GM23248 (cell line): ENCODE results near the gene MRPL10. TPM values are rescaled to one million over a fixed set of nuclear protein-coding genes. Genes with fewer than 3 reads are reported as not detected.

ENCODE experiments used
- DNase-seq: peaks from one replicate; pipeline ENCODE4 v3.0.0-alpha.2; 2015
- H2AFZ ChIP-seq: fragments of 200-600 bp; sonication (generic); 2 replicates; pipeline ENCODE4 v1.6.1; 2016; ENCODE audit warnings: antibody characterized with exemption
- H3F3A ChIP-seq: fragments of 200-600 bp; sonication (generic); 2 replicates; pipeline ENCODE4 v1.6.1; 2016; ENCODE audit warnings: mild to moderate bottlenecking, antibody characterized with exemption, mixed run types; ENCODE audit not compliant: insufficient read depth
- H3K27ac ChIP-seq: fragments of 200-600 bp; sonication (generic); 2 replicates; pipeline ENCODE4 v1.5.1; 2016; ENCODE audit warnings: mild to moderate bottlenecking
- H3K27me3 ChIP-seq: fragments of 200-600 bp; sonication (generic); replicated peaks from 2 replicates; pipeline ENCODE4 v1.6.1; 2016; ENCODE audit warnings: mild to moderate bottlenecking; ENCODE audit not compliant: insufficient read depth
- H3K36me3 ChIP-seq: fragments of 200-600 bp; sonication (generic); 2 replicates; pipeline ENCODE4 v1.6.1; 2016; ENCODE audit warnings: low read depth, mild to moderate bottlenecking
- H3K4me1 ChIP-seq: fragments of 200-600 bp; sonication (generic); 2 replicates; pipeline ENCODE4 v1.6.1; 2016; ENCODE audit warnings: mild to moderate bottlenecking; ENCODE audit not compliant: insufficient read depth
- H3K4me2 ChIP-seq: fragments of 200-600 bp; sonication (generic); one replicate; pipeline ENCODE4 v1.6.1; 2016; ENCODE audit warnings: mild to moderate bottlenecking; ENCODE audit not compliant: unreplicated experiment
- H3K4me3 ChIP-seq: fragments of 200-600 bp; sonication (generic); 2 replicates; pipeline ENCODE4 v1.5.1; 2016; ENCODE audit warnings: mild to moderate bottlenecking
- H3K79me2 ChIP-seq: fragments of 200-600 bp; sonication (generic); 2 replicates; pipeline ENCODE4 v1.6.1; 2016; ENCODE audit warnings: mild to moderate bottlenecking; ENCODE audit not compliant: insufficient read depth
- H3K9ac ChIP-seq: fragments of 200-600 bp; sonication (generic); 2 replicates; pipeline ENCODE4 v1.6.1; 2016; ENCODE audit warnings: mild to moderate bottlenecking
- H3K9me2 ChIP-seq: fragments of 200-600 bp; sonication (generic); 2 replicates; pipeline ENCODE4 v1.6.1; 2016; ENCODE audit warnings: mixed run types, mild to moderate bottlenecking, moderate library complexity; ENCODE audit not compliant: insufficient read depth
- H3K9me3 ChIP-seq: fragments of 200-600 bp; sonication (generic); one replicate; pipeline ENCODE4 v1.6.1; 2017; ENCODE audit warnings: low read depth
- H4K20me1 ChIP-seq: fragments of 200-600 bp; sonication (generic); 2 replicates; pipeline ENCODE4 v1.6.0; 2016; ENCODE audit not compliant: insufficient read depth
- EZH2 ChIP-seq: fragments of 200-600 bp; sonication (generic); IDR thresholded peaks from 2 replicates; pipeline ENCODE4 v1.6.1; 2018; ENCODE audit warnings: antibody characterized with exemption, mild to moderate bottlenecking; ENCODE audit not compliant: insufficient read depth, poor library complexity, severe bottlenecking
- EZH2phosphoT487 ChIP-seq: fragments of 200-600 bp; sonication (generic); IDR thresholded peaks from 2 replicates; pipeline ENCODE4 v1.6.1; 2018; ENCODE audit warnings: antibody characterized with exemption, moderate library complexity, mild to moderate bottlenecking, low read depth; ENCODE audit not compliant: insufficient read depth
- WGBS, 2 experiments: methylation state at CpG; one replicate each; pipeline ENCODE4 v1.1.6; 2015 to 2017; ENCODE audit warnings: low lambda C conversion rate in 2 of 2, low coverage in 1 of 2; ENCODE audit errors: missing lambda C conversion rate in 2 of 2; 5-methylcytosine and 5-hydroxymethylcytosine counted together
- in situ Hi-C: fragments of 300-500 bp; cut with MboI; formaldehyde crosslinking; loops from 2 replicates; pipeline ENCODE4 v1.15.0; 2020
- polyA plus RNA-seq: library from polyadenylated mRNA; unstranded; fragments of >200 nt; fragmentation: Nextera tagmentation; extraction: Ambion mirVana; gene quantifications from 2 replicates; pipeline ENCODE4 v1.2.1, GENCODE V29; 2016
- total RNA-seq: library from RNA; depleted of rRNA; stranded (reverse); fragments of >200 nt; shearing (Covaris generic); gene quantifications from 2 replicates; pipeline ENCODE4 v1.2.3, GENCODE V29; 2014

MRPL10 gene
- total and polyA plus RNA-seq, 2 experiments from 2014 or later: 30.6 to 37.3 TPM

DNA sequence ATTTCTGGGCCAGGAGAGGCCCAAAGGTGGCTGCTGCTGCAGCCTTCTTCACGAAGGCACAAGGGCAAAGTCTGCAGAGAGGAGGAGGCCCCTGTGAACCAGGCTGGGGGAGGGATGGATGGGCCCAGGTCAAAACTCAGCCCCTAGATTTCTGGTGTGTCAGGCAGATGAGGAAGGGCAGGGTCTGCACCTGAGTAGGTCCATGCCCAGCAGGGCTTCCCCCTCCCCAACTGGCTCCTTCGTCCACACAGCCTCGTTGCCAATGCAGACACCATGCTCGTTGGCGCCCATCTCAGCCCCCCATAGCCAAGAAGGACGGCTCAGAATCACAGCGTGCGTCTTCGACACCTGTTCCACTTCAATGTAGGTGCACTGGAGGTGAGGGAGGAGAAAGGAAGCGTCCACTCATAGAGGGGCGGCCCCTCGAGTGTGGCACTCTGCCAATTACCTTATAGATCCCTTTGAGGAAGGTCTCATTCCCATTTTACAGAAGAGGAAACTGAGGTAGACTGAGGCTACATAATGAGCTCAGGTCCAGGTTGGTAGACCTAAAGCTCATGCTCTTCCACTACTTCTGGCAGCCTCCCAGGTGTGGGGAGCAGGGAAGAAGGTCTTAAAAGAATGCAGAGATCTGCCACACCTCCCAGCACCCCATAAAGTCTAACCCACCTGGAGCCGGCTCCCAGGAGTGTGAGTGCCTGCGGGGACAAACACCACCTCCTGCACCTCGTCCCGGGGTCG is 8.8 kb upstream of the MRPL10 start:
- Histone ChIP-seq H3K9me2 (no peaks in the 10 kb centered on the region), H3K79me2 (peaks cover 10% of the 10 kb centered on the region), H3K27me3 (no peaks in the 10 kb centered on the region), H3K27ac (no peak overlapping the region), H3K36me3 (no peaks in the 10 kb centered on the region), H3K4me1 (peaks cover 16% of the 10 kb centered on the region), H3K9ac (peak overlapping the region; percentile 79), H2AFZ (peak overlapping the region; percentile 96), H3K4me2 (peak overlapping the region; percentile 82), H3K4me3 (peak overlapping the region; percentile 92), H3K9me3 (no peaks in the 10 kb centered on the region), H4K20me1 (no peaks in the 10 kb centered on the region), H3F3A (no peaks in the 10 kb centered on the region)
- no peak for TF ChIP-seq EZH2
- TF ChIP-seq EZH2phosphoT487: no peak
- in situ Hi-C loops: loop anchor here (5.0 kb wide), 1 partner anchor 47 kb away; no protein-coding TSS in a partner anchor
- DNase-seq: no peak
- 49 to 50% methylated on average over 17 of the region's 17 CpGs for WGBS, 2 experiments

- Histone ChIP-seq H3K27ac (no peak overlapping the region), H3K79me2 (peaks cover 10% of the 10 kb centered on the region), H3K9me2 (no peaks in the 10 kb centered on the region), H2AFZ (no peak overlapping the region), H3K36me3 (no peaks in the 10 kb centered on the region), H3F3A (no peaks in the 10 kb centered on the region), H3K4me2 (no peak overlapping the region), H3K4me1 (peaks cover 16% of the 10 kb centered on the region), H4K20me1 (no peaks in the 10 kb centered on the region), H3K27me3 (no peaks in the 10 kb centered on the region), H3K9me3 (no peaks in the 10 kb centered on the region), H3K9ac (no peak overlapping the region), H3K4me3 (no peak overlapping the region)
- no peak for TF ChIP-seq EZH2
- no peak for TF ChIP-seq EZH2phosphoT487
- DNase-seq: no peak
- WGBS, 2 experiments: 84 to 86% methylated on average over 4 to 5 of the region's 5 CpGs
- in situ Hi-C loops: no loop called here
These were observed 7.7 kb upstream of the MRPL10 start for GRCh38 chr17:47839071-47839470.

GRCh38 chr17:47838636-47839035 is 7.3 kb upstream of the MRPL10 start:
- H3K27ac ChIP-seq: no peak overlapping the region
- no peak for DNase-seq
- in situ Hi-C loops: no loop called here
- no peaks in the 10 kb centered on the region for H3F3A ChIP-seq
- H3K4me3 ChIP-seq: no peak overlapping the region
- no peak overlapping the region for H2AFZ ChIP-seq
- no peak for TF ChIP-seq EZH2
- TF ChIP-seq EZH2phosphoT487: no peak
- H3K36me3 ChIP-seq: no peaks in the 10 kb centered on the region
- H3K9me2 ChIP-seq: no peaks in the 10 kb centered on the region
- no peaks in the 10 kb centered on the region for H4K20me1 ChIP-seq
- 80 to 84% methylated on average over 13 of the region's 13 CpGs for WGBS, 2 experiments
- H3K9me3 ChIP-seq: no peaks in the 10 kb centered on the region
- no peak overlapping the region for H3K9ac ChIP-seq
- peaks cover 10% of the 10 kb centered on the region for H3K79me2 ChIP-seq
- peaks cover 16% of the 10 kb centered on the region for H3K4me1 ChIP-seq
- H3K27me3 ChIP-seq: no peaks in the 10 kb centered on the region
- H3K4me2 ChIP-seq: no peak overlapping the region

DNA sequence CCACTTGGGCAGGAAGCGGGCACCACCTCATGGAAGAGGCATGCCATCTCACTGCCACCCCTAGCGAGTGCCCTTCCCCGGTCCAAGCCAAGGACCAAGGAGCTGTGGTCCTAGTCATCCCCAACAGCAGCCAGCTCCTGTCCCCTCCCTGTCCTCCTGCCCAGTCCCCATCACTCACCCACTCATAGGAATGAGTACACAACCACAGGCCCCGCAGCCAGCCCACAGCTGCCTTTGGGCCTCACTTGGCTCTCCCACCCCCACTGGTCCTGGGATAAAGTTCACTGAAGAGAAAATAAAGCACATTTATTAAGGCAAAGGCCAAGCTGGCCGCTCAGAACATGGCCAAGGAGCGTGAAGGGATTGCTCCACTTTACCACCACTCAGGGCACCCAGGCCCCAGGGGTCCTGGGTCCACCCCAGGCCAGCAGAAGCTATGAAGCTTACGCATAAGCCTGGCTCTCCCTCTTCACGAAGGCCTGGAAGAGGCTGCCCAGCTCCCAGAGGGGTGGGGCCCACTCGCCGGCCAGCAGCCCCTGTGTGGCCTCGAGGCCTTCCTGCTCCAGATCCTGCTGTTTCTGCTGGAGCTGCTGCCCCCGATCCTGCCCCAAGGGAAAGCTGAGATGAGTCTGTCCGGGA is 6.2 kb upstream of the MRPL10 start:
- TF ChIP-seq EZH2phosphoT487: no peak
- no peak for TF ChIP-seq EZH2
- Histone ChIP-seq H3K36me3 (no peaks in the 10 kb centered on the region), H3K9me3 (no peaks in the 10 kb centered on the region), H3K9me2 (no peaks in the 10 kb centered on the region), H3K9ac (peak overlapping the region; percentile 31; the same call in 1 of the 2 replicates), H3K4me1 (peaks cover 16% of the 10 kb centered on the region), H3K79me2 (peaks cover 10% of the 10 kb centered on the region), H3K4me2 (no peak overlapping the region), H3K4me3 (no peak overlapping the region), H3K27me3 (no peaks in the 10 kb centered on the region), H3K27ac (no peak overlapping the region), H2AFZ (no peak overlapping the region), H3F3A (no peaks in the 10 kb centered on the region), H4K20me1 (no peaks in the 10 kb centered on the region)
- in situ Hi-C loops: no loop called here
- peak; percentile 35 for DNase-seq
- WGBS, 2 experiments: 62 to 65% methylated on average over 13 of the region's 13 CpGs
